GM12872 (cell line): ENCODE measurements around the gene MVB12B.

Experiments
- TF ChIP-seq, protein P1 (sequence below): IDR thresholded peaks from 3 replicates; pipeline ENCODE4 v1.5.1; 2011; ENCODE audit warnings: low read depth, mild to moderate bottlenecking, low read length, moderate library complexity; ENCODE audit not compliant: insufficient read depth

The MVB12B gene

DNA sequence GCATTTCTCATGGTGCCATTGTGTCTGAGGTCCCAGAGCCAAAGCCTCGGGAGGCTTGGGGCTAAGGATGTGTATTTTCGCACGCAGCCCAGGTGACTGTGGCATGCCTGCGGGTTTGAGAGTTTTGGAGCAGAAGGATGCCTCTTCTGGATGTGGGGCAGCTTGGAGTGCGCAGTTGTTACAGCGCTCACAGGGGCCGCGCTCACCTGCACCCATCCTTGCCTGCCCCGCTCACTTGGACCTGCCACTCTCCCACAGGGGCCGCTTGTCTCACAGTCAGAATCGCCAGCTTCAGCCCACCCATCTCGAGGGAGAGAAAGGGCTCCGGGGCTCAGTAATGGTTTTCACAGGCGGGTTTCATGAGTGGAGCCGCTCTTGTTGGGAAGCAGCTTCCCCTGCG, 132.9 kb downstream of the MVB12B start:
- TF ChIP-seq, protein P1, sequence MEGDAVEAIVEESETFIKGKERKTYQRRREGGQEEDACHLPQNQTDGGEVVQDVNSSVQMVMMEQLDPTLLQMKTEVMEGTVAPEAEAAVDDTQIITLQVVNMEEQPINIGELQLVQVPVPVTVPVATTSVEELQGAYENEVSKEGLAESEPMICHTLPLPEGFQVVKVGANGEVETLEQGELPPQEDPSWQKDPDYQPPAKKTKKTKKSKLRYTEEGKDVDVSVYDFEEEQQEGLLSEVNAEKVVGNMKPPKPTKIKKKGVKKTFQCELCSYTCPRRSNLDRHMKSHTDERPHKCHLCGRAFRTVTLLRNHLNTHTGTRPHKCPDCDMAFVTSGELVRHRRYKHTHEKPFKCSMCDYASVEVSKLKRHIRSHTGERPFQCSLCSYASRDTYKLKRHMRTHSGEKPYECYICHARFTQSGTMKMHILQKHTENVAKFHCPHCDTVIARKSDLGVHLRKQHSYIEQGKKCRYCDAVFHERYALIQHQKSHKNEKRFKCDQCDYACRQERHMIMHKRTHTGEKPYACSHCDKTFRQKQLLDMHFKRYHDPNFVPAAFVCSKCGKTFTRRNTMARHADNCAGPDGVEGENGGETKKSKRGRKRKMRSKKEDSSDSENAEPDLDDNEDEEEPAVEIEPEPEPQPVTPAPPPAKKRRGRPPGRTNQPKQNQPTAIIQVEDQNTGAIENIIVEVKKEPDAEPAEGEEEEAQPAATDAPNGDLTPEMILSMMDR: no peak

DNA sequence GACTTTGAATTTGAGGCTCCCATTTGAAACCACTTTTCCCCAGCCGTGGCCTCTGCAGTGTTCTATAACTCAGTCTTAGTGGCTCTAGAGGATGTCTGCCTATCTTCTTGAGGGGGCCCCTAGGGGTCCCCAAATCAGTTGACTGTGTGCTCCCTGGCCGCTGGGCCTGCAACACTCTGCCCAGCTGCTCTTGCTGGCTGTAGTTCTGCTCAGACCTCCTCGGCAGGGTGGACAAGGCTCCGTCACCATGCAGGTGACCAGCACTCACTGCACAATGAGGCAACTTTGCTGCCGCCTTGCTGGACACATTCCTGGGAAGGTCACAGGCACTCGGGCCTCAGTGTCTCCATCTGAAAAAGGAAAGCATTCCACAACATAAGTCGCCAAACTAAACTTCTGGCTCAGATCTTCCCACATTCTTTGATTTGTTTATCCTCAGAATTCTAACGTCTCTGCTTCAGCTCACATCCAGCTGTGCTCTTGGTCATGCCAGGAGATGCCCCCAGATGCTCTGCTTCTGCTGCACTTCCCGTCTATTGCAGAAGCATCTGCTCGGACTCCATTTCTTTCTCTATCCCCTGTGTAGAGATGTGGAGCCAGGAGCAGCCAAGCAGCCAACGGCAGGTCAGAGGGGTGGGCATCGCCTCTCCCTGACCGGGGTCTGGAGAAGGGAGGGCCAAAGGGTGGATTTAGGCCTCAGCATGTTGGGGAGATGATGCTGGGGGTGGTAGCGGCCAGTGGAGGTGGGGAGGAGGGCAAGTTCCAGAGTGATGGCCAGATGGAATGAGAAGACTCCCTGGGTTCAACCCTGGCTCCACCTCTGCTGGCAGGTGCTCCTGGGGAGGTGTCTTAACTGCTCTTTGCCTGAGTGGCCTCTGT, 133.6 kb downstream of the MVB12B start:
- TF ChIP-seq, protein P1: no peak

DNA sequence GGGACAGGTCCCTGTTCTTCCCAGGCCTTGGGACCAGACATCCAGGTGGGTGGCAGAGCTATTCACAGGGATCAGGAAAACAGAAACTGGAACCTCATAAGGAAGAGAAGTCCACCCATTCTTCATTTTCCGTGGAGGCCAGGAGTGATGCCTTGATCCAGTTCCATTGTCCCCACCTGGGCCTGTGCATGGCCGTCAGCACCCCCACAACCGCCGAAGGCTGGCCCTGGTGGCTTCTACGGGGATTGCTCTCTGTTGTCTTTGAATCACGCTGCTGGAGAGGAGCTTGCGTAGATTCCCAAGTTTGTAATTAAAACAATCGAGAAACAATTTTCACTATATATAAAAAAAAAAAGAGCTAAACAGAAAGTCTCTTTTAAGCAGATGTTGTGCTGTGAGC, 134.4 kb downstream of the MVB12B start:
- TF ChIP-seq, protein P1: no peak

DNA sequence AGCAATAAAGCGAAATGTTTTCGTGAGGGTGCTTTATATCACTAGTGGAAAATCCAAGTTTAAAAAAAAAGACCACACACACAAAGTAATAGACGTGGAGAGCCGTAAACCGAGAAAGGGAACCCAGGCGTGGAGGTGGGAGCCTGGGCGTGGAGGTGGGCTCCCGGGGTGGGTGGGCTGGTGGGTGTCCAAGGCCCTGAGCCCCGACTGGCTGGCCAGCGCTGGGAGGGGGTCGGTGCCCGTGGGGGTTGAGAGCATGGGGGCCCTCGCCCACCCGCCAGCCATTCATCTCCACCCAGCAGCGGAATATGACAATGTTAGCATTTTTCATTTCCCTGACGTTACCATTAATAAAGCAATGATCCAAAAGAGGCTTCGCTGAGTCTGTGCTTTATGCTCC, 135.0 kb downstream of the MVB12B start:
- TF ChIP-seq, protein P1: no peak

DNA sequence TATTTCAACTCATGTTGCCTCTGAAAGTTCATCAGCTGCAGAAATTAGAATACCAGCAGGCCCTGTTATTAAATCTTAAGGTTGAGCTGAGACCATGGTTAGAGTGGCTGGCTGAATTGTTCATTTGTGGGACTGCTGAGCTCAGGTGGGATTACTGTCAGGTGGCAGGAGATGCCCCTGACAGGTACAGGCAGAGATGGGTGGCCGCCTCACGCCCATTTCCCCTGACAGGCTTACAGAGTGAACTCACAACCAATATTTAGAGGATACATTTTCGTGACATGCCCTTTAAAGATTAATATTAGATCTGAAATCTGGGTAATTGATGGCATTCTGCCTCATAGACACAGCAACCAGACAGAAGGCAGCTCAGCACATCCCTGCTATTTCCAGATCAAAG, 136.0 kb downstream of the MVB12B start:
- TF ChIP-seq, protein P1: no peak

DNA sequence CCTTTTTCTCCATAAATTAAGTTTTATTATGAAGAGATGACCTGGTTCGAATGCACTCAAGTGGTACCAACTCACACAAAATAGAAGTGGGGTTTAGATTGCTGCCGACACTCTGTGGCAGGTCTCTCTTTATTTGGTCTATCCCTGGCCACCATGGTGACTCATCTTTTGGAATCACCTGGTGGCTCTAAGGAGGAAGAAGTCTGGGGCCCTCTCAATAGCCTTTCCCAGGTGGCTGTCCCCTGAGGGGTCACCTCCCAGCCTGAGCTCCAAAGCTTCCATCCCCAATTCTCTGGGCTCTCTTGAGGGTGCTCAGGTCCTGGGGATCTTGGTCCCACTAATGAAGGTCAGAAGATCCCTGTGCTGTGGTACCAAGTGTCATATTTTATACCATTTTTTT, 136.8 kb downstream of the MVB12B start:
- TF ChIP-seq, protein P1: no peak

DNA sequence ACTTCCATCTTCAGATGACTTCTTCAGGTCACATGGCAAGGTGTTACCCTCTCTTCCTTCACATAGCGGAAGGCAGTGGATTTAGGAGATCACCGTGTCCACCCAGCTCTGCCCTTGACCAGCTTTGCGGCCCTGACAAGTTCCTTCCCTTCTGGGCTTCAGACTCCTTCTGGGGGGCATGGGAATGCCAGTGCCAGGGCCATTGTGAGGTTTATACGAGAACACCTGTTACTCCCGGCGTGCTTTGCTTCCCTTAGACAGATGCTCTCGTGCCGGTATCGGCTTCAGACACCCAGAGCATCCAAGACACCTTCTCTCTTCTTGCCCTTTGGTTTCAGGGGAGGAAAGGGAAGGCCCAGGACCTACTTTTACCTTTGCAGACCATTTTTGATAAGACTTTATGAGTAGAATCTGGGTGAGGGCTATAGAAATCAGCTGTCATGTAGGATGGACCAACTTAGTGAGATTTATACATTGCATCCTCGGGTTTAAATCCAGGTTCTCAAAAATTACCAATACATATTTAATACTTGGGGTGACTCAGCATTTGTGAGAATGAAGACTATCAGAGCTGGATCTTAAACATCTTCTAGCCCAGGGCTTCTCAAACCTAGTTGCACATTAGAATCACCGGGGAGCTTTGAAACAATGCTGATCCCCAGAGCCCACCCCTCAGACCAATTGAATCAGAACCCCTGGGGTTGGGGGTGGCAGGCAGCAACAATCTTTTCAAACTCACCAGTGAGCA, 138.2 kb downstream of the MVB12B start:
- TF ChIP-seq, protein P1: no peak
